HG03575 (cell line): Measurements from ENCODE around the gene AGAP5.
"Not testable (repeated sequence)": the region's sequence is repeated elsewhere in the genome, so short reads cannot be mapped to it uniquely, and the experiment has no call there.

Source experiments
- ATAC-seq: cut with Tn5 transposase; IDR thresholded peaks from one replicate; pipeline ENCODE4 v1.9.1; 2021; ENCODE audit not compliant: unreplicated experiment, insufficient number of reproducible peaks, low FRiP score; ENCODE audit errors: extremely low read depth

Gene AGAP5

GRCh38 chr10:73664156-73665040 lies 33.5 kb downstream of the AGAP5 start:
- ATAC-seq, result not testable (repeated sequence)

GRCh38 chr10:73663621-73664020 lies 34.3 kb downstream of the AGAP5 start:
- ATAC-seq, result not testable (repeated sequence)

- ATAC-seq, result not testable (repeated sequence)
These were observed 35.2 kb downstream of the AGAP5 start for GRCh38 chr10:73662705-73663104.

GRCh38 chr10:73655990-73656298 lies 42.0 kb downstream of the AGAP5 start, which contains the start of gene SYNPO2L:
Gene SYNPO2L (minus strand): TSS chr10:73656029. CDS start chr10:73655922, 107 bp downstream.
- ATAC-seq, result no peak

- no peak for ATAC-seq
These were observed 42.5 kb downstream of the AGAP5 start for GRCh38 chr10:73655257-73655989.

GRCh38 chr10:73653701-73654100 lies 44.2 kb downstream of the AGAP5 start:
- no peak for ATAC-seq

- ATAC-seq, result no peak
These were observed 44.7 kb downstream of the AGAP5 start for GRCh38 chr10:73653195-73653594.

- no peak for ATAC-seq
These were observed 47.2 kb downstream of the AGAP5 start for GRCh38 chr10:73650537-73651331.

GRCh38 chr10:73649876-73650536 lies 47.9 kb downstream of the AGAP5 start:
- ATAC-seq, result no peak

GRCh38 chr10:73648975-73649829 lies 48.7 kb downstream of the AGAP5 start:
- ATAC-seq, result no peak

- no peak for ATAC-seq
These were observed 49.8 kb downstream of the AGAP5 start for GRCh38 chr10:73647875-73648651.

- no peak for ATAC-seq
These were observed 50.6 kb downstream of the AGAP5 start for GRCh38 chr10:73647211-73647874.

GRCh38 chr10:73646598-73647041 lies 51.3 kb downstream of the AGAP5 start:
- no peak for ATAC-seq

- ATAC-seq, result no peak
These were observed 52.7 kb downstream of the AGAP5 start for GRCh38 chr10:73645251-73645650.

- ATAC-seq, result no peak
These were observed 53.1 kb downstream of the AGAP5 start for GRCh38 chr10:73644767-73645166.

GRCh38 chr10:73644015-73644743 lies 53.7 kb downstream of the AGAP5 start:
- no peak for ATAC-seq
